Fibroblast of lung (primary cell): ENCODE data around the gene TECR.

ENCODE experiments used
- EZH2 ChIP-seq: IDR thresholded peaks from 2 replicates; pipeline ENCODE4 v1.5.1; 2012; ENCODE audit warnings: low read length, control low read depth, mild to moderate bottlenecking; ENCODE audit errors: missing control alignments
- TF ChIP-seq, protein P1 (sequence below), 2 donors: IDR thresholded peaks in 1 of 2; conservative IDR thresholded peaks in 1 of 2; 1 replicate in 1 of 2; 2 replicates in 1 of 2; pipeline ENCODE4 v1.5.1; 2011 to 2012; ENCODE audit warnings: low read length in 2 of 2, control low read depth in 1 of 2, inconsistent platforms in 1 of 2, low read depth in 1 of 2, mild to moderate bottlenecking in 1 of 2

GRCh38 chr19:14510311-14511228 lies 18.8 kb upstream of the TECR start:
- TF ChIP-seq, protein P1, sequence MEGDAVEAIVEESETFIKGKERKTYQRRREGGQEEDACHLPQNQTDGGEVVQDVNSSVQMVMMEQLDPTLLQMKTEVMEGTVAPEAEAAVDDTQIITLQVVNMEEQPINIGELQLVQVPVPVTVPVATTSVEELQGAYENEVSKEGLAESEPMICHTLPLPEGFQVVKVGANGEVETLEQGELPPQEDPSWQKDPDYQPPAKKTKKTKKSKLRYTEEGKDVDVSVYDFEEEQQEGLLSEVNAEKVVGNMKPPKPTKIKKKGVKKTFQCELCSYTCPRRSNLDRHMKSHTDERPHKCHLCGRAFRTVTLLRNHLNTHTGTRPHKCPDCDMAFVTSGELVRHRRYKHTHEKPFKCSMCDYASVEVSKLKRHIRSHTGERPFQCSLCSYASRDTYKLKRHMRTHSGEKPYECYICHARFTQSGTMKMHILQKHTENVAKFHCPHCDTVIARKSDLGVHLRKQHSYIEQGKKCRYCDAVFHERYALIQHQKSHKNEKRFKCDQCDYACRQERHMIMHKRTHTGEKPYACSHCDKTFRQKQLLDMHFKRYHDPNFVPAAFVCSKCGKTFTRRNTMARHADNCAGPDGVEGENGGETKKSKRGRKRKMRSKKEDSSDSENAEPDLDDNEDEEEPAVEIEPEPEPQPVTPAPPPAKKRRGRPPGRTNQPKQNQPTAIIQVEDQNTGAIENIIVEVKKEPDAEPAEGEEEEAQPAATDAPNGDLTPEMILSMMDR (conservative IDR thresholded peaks at IDR 0.05 in 1 of 2, IDR thresholded peaks at IDR 0.05 in 1 of 2; ENCODE audit: low read depth in 1 of 2, low read length in 2 of 2): no peak
- no peak for TF ChIP-seq EZH2
